ENCODE measurements around the gene CFAP210.

DNA sequence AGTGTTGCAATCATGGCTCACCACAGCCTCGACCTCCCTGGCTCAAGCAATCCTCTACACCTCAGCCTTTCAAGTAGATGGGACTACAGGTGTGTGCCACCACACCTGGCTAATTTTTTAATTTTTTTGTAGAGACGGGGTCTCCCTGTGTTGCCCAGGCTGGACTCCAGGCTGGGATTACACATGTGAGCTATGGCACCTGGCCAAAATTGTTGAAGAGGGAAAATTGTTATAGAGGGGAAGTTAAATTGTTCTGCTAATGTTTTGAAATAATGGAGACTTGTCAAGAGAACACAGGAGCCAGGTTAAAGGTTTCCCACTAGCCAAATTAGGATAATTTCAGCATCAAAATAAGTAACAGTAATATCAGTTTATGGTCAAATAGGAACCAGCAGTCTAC, 84.9 kb downstream of the CFAP210 start:
- TF ChIP-seq POLR2AphosphoS5 (IDR thresholded peaks at IDR 0.05; ENCODE audit: low read depth, low read length) (no peak), POLR2A (IDR thresholded peaks at IDR 0.05; ENCODE audit: low read depth, low read length) (no peak)
